Measurements from ENCODE around the gene STK31. TPM values are rescaled to one million over a fixed set of nuclear protein-coding genes. Genes with fewer than 3 reads are reported as not detected.
"Not testable (repeated sequence)": the region's sequence is repeated elsewhere in the genome, so short reads cannot be mapped to it uniquely, and the experiment has no call there.

STK31 gene
- total and polyA plus RNA-seq, 7 donors = 0.01 to 0.18 (median 0.03) TPM; not detected in 4

DNA sequence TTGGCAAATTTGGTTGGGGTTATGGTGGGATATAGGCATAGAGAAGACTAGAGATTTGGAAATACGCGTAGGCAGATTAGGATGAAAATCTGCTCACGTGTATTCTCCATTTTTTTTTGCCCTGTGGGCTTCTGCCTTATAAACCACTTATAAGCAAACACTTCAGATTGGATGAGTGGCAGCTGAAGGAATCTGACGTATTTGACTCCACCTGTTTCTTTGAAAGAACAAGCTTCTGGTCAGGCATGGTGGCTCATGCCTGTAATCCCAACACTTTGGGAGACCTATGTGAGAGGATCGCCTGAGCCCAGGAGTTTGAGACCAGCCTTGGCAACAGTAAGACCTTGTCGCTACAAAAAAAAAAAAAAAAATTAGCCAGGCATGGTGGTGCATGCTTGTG is 5.1 kb downstream of the STK31 start:
- intact Hi-C loops (cut with DNase I) = loop anchor here (5.0 to 10.0 kb wide), 2 partner anchors 168 to 440 kb away; no protein-coding TSS in a partner anchor
- H3K36me3 ChIP-seq (ENCODE audit: insufficient read depth in 1 of 2, low read depth in 1 of 2) = no peaks in the 10 kb centered on the region
- ATAC-seq (no peak), DNase-seq (no peak)
- 51 to 79% (median 72%) methylated on average over 6 of the region's 6 CpGs for WGBS, 3 donors
- TF ChIP-seq, protein P1, sequence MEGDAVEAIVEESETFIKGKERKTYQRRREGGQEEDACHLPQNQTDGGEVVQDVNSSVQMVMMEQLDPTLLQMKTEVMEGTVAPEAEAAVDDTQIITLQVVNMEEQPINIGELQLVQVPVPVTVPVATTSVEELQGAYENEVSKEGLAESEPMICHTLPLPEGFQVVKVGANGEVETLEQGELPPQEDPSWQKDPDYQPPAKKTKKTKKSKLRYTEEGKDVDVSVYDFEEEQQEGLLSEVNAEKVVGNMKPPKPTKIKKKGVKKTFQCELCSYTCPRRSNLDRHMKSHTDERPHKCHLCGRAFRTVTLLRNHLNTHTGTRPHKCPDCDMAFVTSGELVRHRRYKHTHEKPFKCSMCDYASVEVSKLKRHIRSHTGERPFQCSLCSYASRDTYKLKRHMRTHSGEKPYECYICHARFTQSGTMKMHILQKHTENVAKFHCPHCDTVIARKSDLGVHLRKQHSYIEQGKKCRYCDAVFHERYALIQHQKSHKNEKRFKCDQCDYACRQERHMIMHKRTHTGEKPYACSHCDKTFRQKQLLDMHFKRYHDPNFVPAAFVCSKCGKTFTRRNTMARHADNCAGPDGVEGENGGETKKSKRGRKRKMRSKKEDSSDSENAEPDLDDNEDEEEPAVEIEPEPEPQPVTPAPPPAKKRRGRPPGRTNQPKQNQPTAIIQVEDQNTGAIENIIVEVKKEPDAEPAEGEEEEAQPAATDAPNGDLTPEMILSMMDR (IDR thresholded peaks at IDR 0.05) = no peak
- no peaks in the 10 kb centered on the region for H3K9me3 ChIP-seq
- no peak overlapping the region for H3K4me3 ChIP-seq
- no peaks in the 10 kb centered on the region for H3K4me1 ChIP-seq
- peaks cover 0 to 4% (median 0%) of the 10 kb centered on the region in 3 donors for H3K27me3 ChIP-seq (ENCODE audit: insufficient read depth in 3 of 3, low read length in 2 of 3)
- H3K27ac ChIP-seq = no peak overlapping the region

DNA sequence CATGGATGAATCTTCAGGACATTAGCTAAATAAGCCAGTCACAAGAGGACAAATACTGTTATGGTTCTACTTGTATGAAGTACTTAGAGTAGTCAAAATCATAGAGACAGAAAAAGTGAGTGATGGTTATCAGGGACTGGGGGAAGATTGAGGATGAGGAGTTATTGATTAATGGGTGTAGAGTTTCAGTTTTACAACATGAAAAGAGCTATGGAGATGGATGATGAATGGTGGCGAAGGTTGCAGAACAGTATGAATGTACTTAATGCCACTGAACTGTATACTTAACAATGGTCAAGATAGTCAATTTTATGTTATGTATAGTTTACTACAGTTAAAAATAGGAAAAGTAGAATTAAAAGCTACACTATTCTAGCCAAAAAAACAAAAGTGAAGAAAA is 7.8 kb downstream of the STK31 start:
- TF ChIP-seq, protein P1 (IDR thresholded peaks at IDR 0.05) = no peak
- DNase-seq = no peak
- H3K27ac ChIP-seq = no peak overlapping the region
- 94 to 100% (median 99%) methylated on average over 1 of the region's 1 CpG for WGBS, 3 donors
- peaks cover 0 to 2% (median 0%) of the 10 kb centered on the region in 3 donors for H3K27me3 ChIP-seq (ENCODE audit: insufficient read depth in 3 of 3, low read length in 2 of 3)
- H3K4me1 ChIP-seq = no peaks in the 10 kb centered on the region
- H3K9me3 ChIP-seq = no peaks in the 10 kb centered on the region
- no peaks in the 10 kb centered on the region for H3K36me3 ChIP-seq (ENCODE audit: insufficient read depth in 1 of 2, low read depth in 1 of 2)
- ATAC-seq = no peak
- H3K4me3 ChIP-seq = no peak overlapping the region
- intact Hi-C loops (cut with DNase I) = loop anchor here (5.0 to 10.0 kb wide), 2 partner anchors 170 to 443 kb away; no protein-coding TSS in a partner anchor

DNA sequence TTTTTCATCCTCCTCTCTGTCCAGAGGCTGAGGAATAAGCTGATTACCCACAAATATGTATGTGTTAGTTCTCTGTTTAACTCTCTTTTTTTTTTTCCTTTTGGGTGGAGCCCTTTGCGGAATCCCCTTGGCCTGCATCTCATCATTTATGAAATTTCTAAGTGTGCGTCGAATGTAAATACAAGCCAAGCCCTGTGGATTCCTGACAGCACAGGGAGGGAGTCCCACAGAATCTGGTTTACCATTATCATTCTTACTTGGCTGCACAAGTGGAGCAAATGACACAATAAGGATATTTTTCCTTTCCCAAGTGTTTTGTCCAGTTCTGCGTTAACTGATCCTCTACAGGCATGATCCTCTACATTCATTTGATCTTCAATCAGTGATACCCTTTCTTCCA is 11.4 kb downstream of the STK31 start:
- intact Hi-C loops (cut with DNase I) = no loop called here
- 68 to 80% (median 76%) methylated on average over 4 of the region's 4 CpGs for WGBS, 3 donors
- no peaks in the 10 kb centered on the region for H3K9me3 ChIP-seq
- no peak for DNase-seq
- TF ChIP-seq, protein P1 (IDR thresholded peaks at IDR 0.05) = no peak
- H3K4me1 ChIP-seq = no peaks in the 10 kb centered on the region
- H3K27ac ChIP-seq = no peak overlapping the region
- no peaks in the 10 kb centered on the region for H3K27me3 ChIP-seq (ENCODE audit: insufficient read depth in 3 of 3, low read length in 2 of 3)
- H3K36me3 ChIP-seq (ENCODE audit: insufficient read depth in 1 of 2, low read depth in 1 of 2) = no peaks in the 10 kb centered on the region
- ATAC-seq = no peak
- H3K4me3 ChIP-seq = no peak overlapping the region

DNA sequence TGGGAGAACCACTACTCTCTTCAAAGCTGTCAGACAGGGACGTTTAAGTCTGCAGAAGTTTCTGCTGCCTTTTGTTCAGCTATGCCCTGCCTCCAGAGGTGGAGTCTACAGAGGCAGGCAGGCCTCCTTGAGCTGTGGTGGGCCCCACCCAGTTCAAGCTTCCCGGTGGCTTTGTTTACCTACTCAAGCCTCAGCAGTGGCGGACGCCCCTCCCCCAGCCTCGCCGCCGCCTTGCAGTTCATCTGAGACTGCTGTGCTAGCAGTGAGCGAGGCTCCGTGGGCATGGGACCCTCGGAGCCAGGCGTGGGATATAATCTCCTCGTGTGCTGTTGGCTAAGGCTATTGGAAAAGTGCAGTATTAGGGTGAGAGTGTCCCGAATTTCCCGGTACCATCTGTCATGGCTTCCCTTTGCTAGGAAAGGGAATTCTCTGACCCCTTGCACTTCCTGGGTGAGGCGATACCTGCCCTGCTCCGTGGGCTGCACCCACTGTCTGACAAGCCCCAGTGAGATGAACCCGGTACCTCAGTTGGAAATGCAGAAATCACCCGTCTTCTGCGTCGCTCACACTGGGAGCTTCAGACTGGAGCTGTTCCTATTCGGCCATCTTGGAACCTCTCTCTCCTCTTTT is 12.7 kb downstream of the STK31 start:
- WGBS, 3 donors = 80 to 88% (median 86%) methylated on average over 20 to 21 of the region's 21 CpGs
- not testable (repeated sequence) for ATAC-seq

DNA sequence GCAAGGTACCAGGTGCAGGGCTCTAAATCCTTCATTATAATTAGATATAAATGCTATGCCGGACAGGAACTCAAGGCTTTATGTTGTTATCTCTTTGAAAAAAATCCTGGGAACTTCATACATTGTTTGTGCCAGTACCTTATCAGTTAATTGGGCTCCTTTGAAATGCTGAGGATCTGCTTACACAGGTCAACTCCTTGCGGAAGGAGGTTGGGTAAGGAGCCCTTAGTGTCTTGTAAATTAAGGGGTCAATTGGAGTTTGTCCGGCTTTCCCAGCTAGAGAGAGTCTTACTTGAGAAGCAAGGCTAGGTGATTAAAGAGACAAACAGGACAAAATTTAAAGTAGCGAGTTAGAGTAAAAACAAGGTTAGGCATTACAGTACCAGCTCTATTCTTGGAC is 14.1 kb downstream of the STK31 start:
- ATAC-seq; intact Hi-C loops (cut with DNase I); H3K9me3 ChIP-seq; H3K4me3 ChIP-seq; H3K36me3 ChIP-seq (ENCODE audit: insufficient read depth in 1 of 2, low read depth in 1 of 2); DNase-seq; H3K4me1 ChIP-seq; H3K27me3 ChIP-seq (ENCODE audit: insufficient read depth in 3 of 3, low read length in 2 of 3); H3K27ac ChIP-seq: not testable (repeated sequence)
- WGBS, 3 donors = 60 to 81% (median 80%) methylated on average over 4 of the region's 4 CpGs

More for the DNA sequence above, 12.7 kb downstream of the STK31 start:
- H3K27me3 ChIP-seq (ENCODE audit: insufficient read depth in 3 of 3, low read length in 2 of 3); intact Hi-C loops (cut with DNase I); H3K27ac ChIP-seq; H3K36me3 ChIP-seq (ENCODE audit: insufficient read depth in 1 of 2, low read depth in 1 of 2); DNase-seq; H3K4me3 ChIP-seq; H3K4me1 ChIP-seq; H3K9me3 ChIP-seq: not testable (repeated sequence)

DNA sequence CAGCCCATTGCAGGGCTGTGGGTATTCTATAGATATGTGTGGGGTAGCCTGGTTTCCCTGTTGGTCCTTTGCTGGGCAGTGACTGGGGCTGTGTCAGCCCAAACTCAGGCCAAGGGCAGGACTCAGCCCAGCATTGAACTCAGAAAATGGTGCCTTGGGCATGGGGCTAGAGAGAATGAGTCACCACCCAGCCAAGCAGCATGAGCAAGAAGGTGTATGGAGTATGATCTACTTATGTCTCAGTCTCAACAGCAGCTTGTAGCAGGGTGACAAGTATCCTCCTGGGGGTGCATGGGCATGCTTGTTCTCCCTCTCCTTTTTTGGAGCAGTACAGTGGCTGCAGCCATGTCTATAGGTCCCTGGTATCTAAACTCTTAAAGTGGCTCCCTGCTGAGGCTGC is 32.0 kb downstream of the STK31 start:
- Histone ChIP-seq H3K9me3 (peaks cover 14% of the 10 kb centered on the region), H3K27me3 (ENCODE audit: insufficient read depth in 3 of 3, low read length in 2 of 3) (no peaks in the 10 kb centered on the region), H3K36me3 (ENCODE audit: insufficient read depth in 1 of 2, low read depth in 1 of 2) (no peaks in the 10 kb centered on the region), H3K4me3 (no peak overlapping the region), H3K27ac (no peak overlapping the region), H3K4me1 (no peaks in the 10 kb centered on the region)
- no peak for ATAC-seq
- intact Hi-C loops (cut with DNase I) = no loop called here
- no peak for DNase-seq
- TF ChIP-seq, protein P1 (IDR thresholded peaks at IDR 0.05) = no peak
